M059J (cell line): ENCODE data around the gene COMMD1. TPM values are rescaled to one million over a fixed set of nuclear protein-coding genes. Genes with fewer than 3 reads are reported as not detected.
"Not testable (repeated sequence)": the region's sequence is repeated elsewhere in the genome, so short reads cannot be mapped to it uniquely, and the experiment has no call there.

Source experiments
- DNase-seq: peaks from one replicate; pipeline ENCODE4 v3.0.0-alpha.2; 2012; ENCODE audit warnings: low read depth
- total RNA-seq: library from RNA; depleted of rRNA; stranded (reverse); fragments of >200 nt; shearing (Covaris generic); gene quantifications from 2 replicates; pipeline ENCODE4 v1.2.3, GENCODE V29; 2014

The COMMD1 gene
- total RNA-seq, 1 experiment from 2014 or later, result 47.7 TPM

GRCh38 chr2:61966087-61966727, 60.7 kb downstream of the COMMD1 start:
- no peak for DNase-seq

GRCh38 chr2:61967262-61967661, 61.8 kb downstream of the COMMD1 start:
- no peak for DNase-seq

GRCh38 chr2:61969376-61969775, 63.9 kb downstream of the COMMD1 start:
- peak; percentile 32 for DNase-seq

- no peak for DNase-seq
Observed at GRCh38 chr2:61970807-61971556, 65.5 kb downstream of the COMMD1 start.

- DNase-seq, result peak; percentile 25
Observed at GRCh38 chr2:61978522-61978921, 73.0 kb downstream of the COMMD1 start.

GRCh38 chr2:61980758-61981157, 75.3 kb downstream of the COMMD1 start:
- DNase-seq, result no peak

- DNase-seq, result no peak
Observed at GRCh38 chr2:61984682-61985081, 79.2 kb downstream of the COMMD1 start.

GRCh38 chr2:61988462-61989366, 83.2 kb downstream of the COMMD1 start:
- DNase-seq, result peak; percentile 32

- peak; percentile 52 for DNase-seq
Observed at GRCh38 chr2:61993422-61994024, 88.0 kb downstream of the COMMD1 start.

- no peak for DNase-seq
Observed at GRCh38 chr2:61994531-61994930, 89.1 kb downstream of the COMMD1 start.

GRCh38 chr2:61995065-61995464, 89.6 kb downstream of the COMMD1 start:
- no peak for DNase-seq

GRCh38 chr2:61995515-61995914, 90.0 kb downstream of the COMMD1 start:
- DNase-seq, result no peak

GRCh38 chr2:61998426-61998825, 93.0 kb downstream of the COMMD1 start:
- no peak for DNase-seq

GRCh38 chr2:62000538-62000937, 95.1 kb downstream of the COMMD1 start:
- DNase-seq, result no peak

- DNase-seq, result no peak
Observed at GRCh38 chr2:62001431-62001830, 96.0 kb downstream of the COMMD1 start.

GRCh38 chr2:62004428-62004827, 99.0 kb downstream of the COMMD1 start:
- not testable (repeated sequence) for DNase-seq

- no peak for DNase-seq
Observed at GRCh38 chr2:62007555-62007954, 102.1 kb downstream of the COMMD1 start.

- no peak for DNase-seq
Observed at GRCh38 chr2:62010632-62011256, 105.3 kb downstream of the COMMD1 start.

GRCh38 chr2:62013641-62014040, 108.2 kb downstream of the COMMD1 start:
- no peak for DNase-seq

GRCh38 chr2:62014102-62014501, 108.6 kb downstream of the COMMD1 start:
- peak; percentile 30 for DNase-seq

- DNase-seq, result no peak
Observed at GRCh38 chr2:62016957-62017356, 111.5 kb downstream of the COMMD1 start.
